Epithelial cell of proximal tubule (primary cell): ENCODE results near the gene SEZ6L. TPM values are rescaled to one million over a fixed set of nuclear protein-coding genes. Genes with fewer than 3 reads are reported as not detected.

Source experiments
- DNase-seq: peaks from one replicate; pipeline ENCODE4 v3.0.0-alpha.2; 2011; ENCODE audit warnings: low read depth
- H3K4me3 ChIP-seq: 2 replicates; pipeline ENCODE4 v1.5.1; 2011; ENCODE audit warnings: low read depth, mild to moderate bottlenecking, low read length
- CTCF ChIP-seq: conservative IDR thresholded peaks from 2 replicates; pipeline ENCODE4 v1.5.1; 2012; ENCODE audit warnings: low read depth, mild to moderate bottlenecking, low read length
- total RNA-seq: library from RNA; depleted of rRNA; stranded (reverse); fragments of >200 nt; gene quantifications from 2 replicates; pipeline ENCODE4 v1.2.3, GENCODE V29; 2015

SEZ6L gene
- total RNA-seq, 1 donor from 2014 or later = not detected

- TF ChIP-seq CTCF = no peak
- DNase-seq = no peak
- H3K4me3 ChIP-seq = no peak overlapping the region
Measured at GRCh38 chr22:26134654-26135330, 34.5 kb upstream of the SEZ6L start.

- no peak overlapping the region for H3K4me3 ChIP-seq
- no peak for TF ChIP-seq CTCF
- no peak for DNase-seq
Measured at GRCh38 chr22:26135806-26136205, 33.5 kb upstream of the SEZ6L start.

- TF ChIP-seq CTCF = no peak
- H3K4me3 ChIP-seq = no peak overlapping the region
- no peak for DNase-seq
Measured at GRCh38 chr22:26139310-26139709, 30.0 kb upstream of the SEZ6L start.

GRCh38 chr22:26141831-26142230 is 27.4 kb upstream of the SEZ6L start:
- no peak overlapping the region for H3K4me3 ChIP-seq
- no peak for TF ChIP-seq CTCF
- DNase-seq = no peak

GRCh38 chr22:26143806-26144325 is 25.4 kb upstream of the SEZ6L start:
- H3K4me3 ChIP-seq = no peak overlapping the region
- peak; percentile 10 for DNase-seq

GRCh38 chr22:26159886-26160285 is 9.4 kb upstream of the SEZ6L start:
- H3K4me3 ChIP-seq = no peak overlapping the region
- DNase-seq = no peak
- no peak for TF ChIP-seq CTCF

More at GRCh38 chr22:26143806-26144325, 25.4 kb upstream of the SEZ6L start:
- TF ChIP-seq CTCF = no peak

- no peak overlapping the region for H3K4me3 ChIP-seq
- TF ChIP-seq CTCF = no peak
- no peak for DNase-seq
Measured at GRCh38 chr22:26161746-26162145, 7.5 kb upstream of the SEZ6L start.
